Liver (tissue), 9 donors: ENCODE measurements around the gene GALK2. TPM values are rescaled to one million over a fixed set of nuclear protein-coding genes. Genes with fewer than 3 reads are reported as not detected.

Source experiments
- DNase-seq: peaks from one replicate; pipeline ENCODE4 v3.0.0-alpha.2; 2017; ENCODE audit warnings: low spot score
- H3K27ac ChIP-seq, 2 donors: one replicate each; pipeline ENCODE4 v1.7.0; 2013; ENCODE audit warnings: inconsistent platforms in 2 of 2, low read length in 2 of 2, control low read depth in 1 of 2, low read depth in 1 of 2, mild to moderate bottlenecking in 1 of 2
- H3K27me3 ChIP-seq, 4 donors: one replicate each; pipeline versions ENCODE4 v1.6.1 to v1.7.0; 2013; ENCODE audit warnings: low read length in 3 of 4, inconsistent platforms in 1 of 4, mild to moderate bottlenecking in 1 of 4, moderate library complexity in 1 of 4; ENCODE audit not compliant: control insufficient read depth in 4 of 4, insufficient read depth in 4 of 4
- H3K36me3 ChIP-seq, 4 donors: one replicate each; pipeline versions ENCODE4 v1.6.1 to v1.7.0; 2013; ENCODE audit warnings: low read length in 3 of 4, mild to moderate bottlenecking in 3 of 4, low read depth in 1 of 4, moderate library complexity in 1 of 4; ENCODE audit not compliant: control insufficient read depth in 4 of 4, insufficient read depth in 3 of 4
- H3K4me1 ChIP-seq, 4 donors: one replicate each; pipeline versions ENCODE4 v1.6.1 to v1.7.0; 2013; ENCODE audit warnings: low read length in 3 of 4, mild to moderate bottlenecking in 3 of 4, moderate library complexity in 1 of 4; ENCODE audit not compliant: control insufficient read depth in 4 of 4, insufficient read depth in 4 of 4
- H3K4me3 ChIP-seq, 3 donors: one replicate each; pipeline versions ENCODE4 v1.6.1 to v1.7.0; 2013; ENCODE audit warnings: low read length in 3 of 3, control low read depth in 1 of 3, low read depth in 1 of 3, mild to moderate bottlenecking in 1 of 3
- H3K9ac ChIP-seq, 2 donors: one replicate each; pipeline ENCODE4 v1.7.0; 2013; ENCODE audit warnings: low read length in 2 of 2, mild to moderate bottlenecking in 2 of 2, moderate library complexity in 2 of 2, control low read depth in 1 of 2, low read depth in 1 of 2
- H3K9me3 ChIP-seq, 4 donors: one replicate each; pipeline versions ENCODE4 v1.6.1 to v1.7.0; 2013; ENCODE audit warnings: low read length in 3 of 4; ENCODE audit not compliant: control insufficient read depth in 4 of 4
- EGR1 ChIP-seq, 2 donors: IDR thresholded peaks; 2 replicates each; pipeline ENCODE4 v1.6.1; 2016 to 2018; ENCODE audit warnings: antibody characterized with exemption in 2 of 2, low read depth in 2 of 2
- FOXA1 ChIP-seq: IDR thresholded peaks from 2 replicates; pipeline ENCODE4 v1.6.1; 2016; ENCODE audit warnings: antibody characterized with exemption
- FOXA2 ChIP-seq: IDR thresholded peaks from 2 replicates; pipeline ENCODE4 v1.6.1; 2016; ENCODE audit warnings: antibody characterized with exemption
- GABPA ChIP-seq, 2 donors: IDR thresholded peaks in 1 of 2; conservative IDR thresholded peaks in 1 of 2; 2 replicates each; pipeline ENCODE4 v1.6.1; 2016; ENCODE audit warnings: antibody characterized with exemption in 2 of 2, mild to moderate bottlenecking in 1 of 2, moderate library complexity in 1 of 2
- HNF4A ChIP-seq, 2 donors: conservative IDR thresholded peaks; 2 replicates each; pipeline ENCODE4 v1.6.1; 2016; ENCODE audit warnings: antibody characterized with exemption in 2 of 2, mild to moderate bottlenecking in 2 of 2
- HNF4G ChIP-seq: IDR thresholded peaks from 2 replicates; pipeline ENCODE4 v1.6.1; 2016; ENCODE audit warnings: antibody characterized with exemption
- JUND ChIP-seq, 2 donors: IDR thresholded peaks; 2 replicates each; pipeline ENCODE4 v1.6.1; 2016; ENCODE audit warnings: antibody characterized with exemption in 2 of 2
- NR2F2 ChIP-seq: IDR thresholded peaks from 2 replicates; pipeline ENCODE4 v1.6.1; 2016; ENCODE audit warnings: antibody characterized with exemption
- RAD21 ChIP-seq, 2 donors: IDR thresholded peaks; 2 replicates each; pipeline ENCODE4 v1.6.1; 2016; ENCODE audit warnings: antibody characterized with exemption in 2 of 2, mild to moderate bottlenecking in 2 of 2
- RXRA ChIP-seq, 2 donors: IDR thresholded peaks; 2 replicates each; pipeline ENCODE4 v1.6.1; 2017 to 2018; ENCODE audit warnings: antibody characterized with exemption in 2 of 2, mild to moderate bottlenecking in 1 of 2
- SP1 ChIP-seq: IDR thresholded peaks from 2 replicates; pipeline ENCODE4 v1.6.1; 2018; ENCODE audit warnings: antibody characterized with exemption, mild to moderate bottlenecking
- TAF1 ChIP-seq: conservative IDR thresholded peaks from 2 replicates; pipeline ENCODE4 v1.6.1; 2016; ENCODE audit warnings: antibody characterized with exemption, mild to moderate bottlenecking
- YY1 ChIP-seq: IDR thresholded peaks from 2 replicates; pipeline ENCODE4 v1.6.1; 2016; ENCODE audit warnings: antibody characterized with exemption, mild to moderate bottlenecking
- WGBS: extraction: QIAGEN DNeasy Blood & Tissue Kit; methylation state at CpG from one replicate; pipeline ENCODE4 v1.1.7; 2013; 5-methylcytosine and 5-hydroxymethylcytosine counted together
- polyA plus RNA-seq, 2 donors: library from polyadenylated mRNA; stranded (reverse) in 1 of 2; unstranded in 1 of 2; fragments of 200-250 nt in 1 of 2; fragments of >200 nt in 1 of 2; fragmentation: Nextera tagmentation in 1 of 2; extraction: Ambion mirVana in 1 of 2; gene quantifications; one replicate each; pipeline versions ENCODE4 v1.2.1 to v1.2.3, GENCODE V29; 2013 to 2015
- total RNA-seq, 2 donors: library from RNA; depleted of rRNA; stranded (reverse); fragments of >200 nt; gene quantifications; one replicate each; pipeline ENCODE4 v1.2.3, GENCODE V29; 2014
- TF ChIP-seq, protein P1 (sequence below): fragments of 150-350 bp; IDR thresholded peaks from 2 replicates; pipeline ENCODE4 v1.5.1; 2017; ENCODE audit warnings: improper control_type of control experiment, low read depth, low read length; ENCODE audit not compliant: missing input control
- TF ChIP-seq, protein P2 (sequence below): IDR thresholded peaks from 2 replicates; pipeline ENCODE4 v1.6.1; 2016; ENCODE audit warnings: antibody characterized with exemption, mild to moderate bottlenecking
- TF ChIP-seq, protein P3 (sequence below): IDR thresholded peaks from 2 replicates; pipeline ENCODE4 v1.6.1; 2016; ENCODE audit warnings: antibody characterized with exemption
- TF ChIP-seq, protein P4 (sequence below): IDR thresholded peaks from 2 replicates; pipeline ENCODE4 v1.6.1; 2016; ENCODE audit warnings: antibody characterized with exemption
- TF ChIP-seq, protein P5 (sequence below): IDR thresholded peaks from 2 replicates; pipeline ENCODE4 v1.6.1; 2016; ENCODE audit warnings: antibody characterized with exemption
- donor health status: healthy.
- donor health status: healthy.
- donor health status: healthy.
- donor health status: healthy.
- donor health status: healthy.

Gene GALK2
- total and polyA plus RNA-seq, 4 donors, result 18.1 to 57.0 (median 24.5) TPM

DNA sequence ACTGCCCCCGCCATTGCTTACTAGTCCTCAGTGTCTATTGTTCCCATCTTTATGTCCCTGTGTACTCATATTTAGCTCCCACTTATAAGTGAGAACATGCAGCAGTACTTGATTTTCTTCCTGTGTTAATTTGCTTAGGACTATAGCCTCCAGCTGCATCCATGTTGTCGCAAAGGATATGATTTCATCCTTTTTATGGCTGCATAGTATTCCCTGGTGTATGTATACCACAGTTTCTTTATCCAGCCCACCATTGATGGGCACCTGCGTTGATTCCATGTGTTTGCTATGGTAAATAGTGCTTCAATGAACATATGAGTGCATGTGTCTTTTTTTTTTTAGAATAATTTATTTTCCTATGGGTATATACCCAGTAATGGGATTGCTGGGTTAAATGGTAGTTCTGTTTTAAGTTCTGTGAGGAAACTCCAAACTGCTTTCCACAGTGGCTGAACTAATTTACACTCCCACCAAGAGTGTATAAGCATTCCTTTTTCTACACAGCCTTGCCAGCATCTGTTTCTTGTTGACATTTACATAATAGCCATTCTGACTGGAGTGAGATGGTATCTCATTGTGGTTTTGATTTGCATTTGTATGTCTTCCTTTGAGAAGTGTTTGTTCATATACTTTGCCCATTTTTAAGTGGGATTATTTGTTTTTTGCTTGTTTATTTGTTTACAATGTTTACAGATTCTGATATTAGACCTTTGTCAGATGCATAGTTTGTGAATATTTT lies 53.7 kb downstream of the GALK2 start:
- no peaks in the 10 kb centered on the region for H3K27me3 ChIP-seq
- no peak overlapping the region for H3K4me3 ChIP-seq
- no peak for DNase-seq
- H3K27ac ChIP-seq, result no peak overlapping the region
- H3K36me3 ChIP-seq, result peaks cover 0 to 3% (median 2%) of the 10 kb centered on the region in 4 donors
- 65% methylated on average over 3 of the region's 3 CpGs for WGBS
- H3K9ac ChIP-seq, result no peak overlapping the region
- H3K4me1 ChIP-seq, result no peaks in the 10 kb centered on the region
- H3K9me3 ChIP-seq, result peaks cover 0 to 2% (median 0%) of the 10 kb centered on the region in 4 donors
- TF ChIP-seq GABPA (IDR thresholded peaks at IDR 0.05 in 1 of 2, conservative IDR thresholded peaks at IDR 0.05 in 1 of 2), result no peak
- TF ChIP-seq, protein P1, sequence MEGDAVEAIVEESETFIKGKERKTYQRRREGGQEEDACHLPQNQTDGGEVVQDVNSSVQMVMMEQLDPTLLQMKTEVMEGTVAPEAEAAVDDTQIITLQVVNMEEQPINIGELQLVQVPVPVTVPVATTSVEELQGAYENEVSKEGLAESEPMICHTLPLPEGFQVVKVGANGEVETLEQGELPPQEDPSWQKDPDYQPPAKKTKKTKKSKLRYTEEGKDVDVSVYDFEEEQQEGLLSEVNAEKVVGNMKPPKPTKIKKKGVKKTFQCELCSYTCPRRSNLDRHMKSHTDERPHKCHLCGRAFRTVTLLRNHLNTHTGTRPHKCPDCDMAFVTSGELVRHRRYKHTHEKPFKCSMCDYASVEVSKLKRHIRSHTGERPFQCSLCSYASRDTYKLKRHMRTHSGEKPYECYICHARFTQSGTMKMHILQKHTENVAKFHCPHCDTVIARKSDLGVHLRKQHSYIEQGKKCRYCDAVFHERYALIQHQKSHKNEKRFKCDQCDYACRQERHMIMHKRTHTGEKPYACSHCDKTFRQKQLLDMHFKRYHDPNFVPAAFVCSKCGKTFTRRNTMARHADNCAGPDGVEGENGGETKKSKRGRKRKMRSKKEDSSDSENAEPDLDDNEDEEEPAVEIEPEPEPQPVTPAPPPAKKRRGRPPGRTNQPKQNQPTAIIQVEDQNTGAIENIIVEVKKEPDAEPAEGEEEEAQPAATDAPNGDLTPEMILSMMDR, result no peak
- TF ChIP-seq EGR1 (IDR thresholded peaks at IDR 0.05; ENCODE audit: low read depth in 2 of 2), result no peak
- TF ChIP-seq FOXA1, result no peak
- no peak for TF ChIP-seq HNF4A (conservative IDR thresholded peaks at IDR 0.05)
- no peak for TF ChIP-seq JUND (IDR thresholded peaks at IDR 0.05)
- no peak for TF ChIP-seq RAD21 (IDR thresholded peaks at IDR 0.05)
- TF ChIP-seq, protein P2, sequence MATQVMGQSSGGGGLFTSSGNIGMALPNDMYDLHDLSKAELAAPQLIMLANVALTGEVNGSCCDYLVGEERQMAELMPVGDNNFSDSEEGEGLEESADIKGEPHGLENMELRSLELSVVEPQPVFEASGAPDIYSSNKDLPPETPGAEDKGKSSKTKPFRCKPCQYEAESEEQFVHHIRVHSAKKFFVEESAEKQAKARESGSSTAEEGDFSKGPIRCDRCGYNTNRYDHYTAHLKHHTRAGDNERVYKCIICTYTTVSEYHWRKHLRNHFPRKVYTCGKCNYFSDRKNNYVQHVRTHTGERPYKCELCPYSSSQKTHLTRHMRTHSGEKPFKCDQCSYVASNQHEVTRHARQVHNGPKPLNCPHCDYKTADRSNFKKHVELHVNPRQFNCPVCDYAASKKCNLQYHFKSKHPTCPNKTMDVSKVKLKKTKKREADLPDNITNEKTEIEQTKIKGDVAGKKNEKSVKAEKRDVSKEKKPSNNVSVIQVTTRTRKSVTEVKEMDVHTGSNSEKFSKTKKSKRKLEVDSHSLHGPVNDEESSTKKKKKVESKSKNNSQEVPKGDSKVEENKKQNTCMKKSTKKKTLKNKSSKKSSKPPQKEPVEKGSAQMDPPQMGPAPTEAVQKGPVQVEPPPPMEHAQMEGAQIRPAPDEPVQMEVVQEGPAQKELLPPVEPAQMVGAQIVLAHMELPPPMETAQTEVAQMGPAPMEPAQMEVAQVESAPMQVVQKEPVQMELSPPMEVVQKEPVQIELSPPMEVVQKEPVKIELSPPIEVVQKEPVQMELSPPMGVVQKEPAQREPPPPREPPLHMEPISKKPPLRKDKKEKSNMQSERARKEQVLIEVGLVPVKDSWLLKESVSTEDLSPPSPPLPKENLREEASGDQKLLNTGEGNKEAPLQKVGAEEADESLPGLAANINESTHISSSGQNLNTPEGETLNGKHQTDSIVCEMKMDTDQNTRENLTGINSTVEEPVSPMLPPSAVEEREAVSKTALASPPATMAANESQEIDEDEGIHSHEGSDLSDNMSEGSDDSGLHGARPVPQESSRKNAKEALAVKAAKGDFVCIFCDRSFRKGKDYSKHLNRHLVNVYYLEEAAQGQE, result no peak
- no peak for TF ChIP-seq YY1
- no peak for TF ChIP-seq TAF1
- TF ChIP-seq, protein P3, sequence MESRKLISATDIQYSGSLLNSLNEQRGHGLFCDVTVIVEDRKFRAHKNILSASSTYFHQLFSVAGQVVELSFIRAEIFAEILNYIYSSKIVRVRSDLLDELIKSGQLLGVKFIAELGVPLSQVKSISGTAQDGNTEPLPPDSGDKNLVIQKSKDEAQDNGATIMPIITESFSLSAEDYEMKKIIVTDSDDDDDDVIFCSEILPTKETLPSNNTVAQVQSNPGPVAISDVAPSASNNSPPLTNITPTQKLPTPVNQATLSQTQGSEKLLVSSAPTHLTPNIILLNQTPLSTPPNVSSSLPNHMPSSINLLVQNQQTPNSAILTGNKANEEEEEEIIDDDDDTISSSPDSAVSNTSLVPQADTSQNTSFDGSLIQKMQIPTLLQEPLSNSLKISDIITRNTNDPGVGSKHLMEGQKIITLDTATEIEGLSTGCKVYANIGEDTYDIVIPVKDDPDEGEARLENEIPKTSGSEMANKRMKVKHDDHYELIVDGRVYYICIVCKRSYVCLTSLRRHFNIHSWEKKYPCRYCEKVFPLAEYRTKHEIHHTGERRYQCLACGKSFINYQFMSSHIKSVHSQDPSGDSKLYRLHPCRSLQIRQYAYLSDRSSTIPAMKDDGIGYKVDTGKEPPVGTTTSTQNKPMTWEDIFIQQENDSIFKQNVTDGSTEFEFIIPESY, result no peak
- TF ChIP-seq HNF4G, result no peak
- TF ChIP-seq RXRA (IDR thresholded peaks at IDR 0.05), result no peak
- TF ChIP-seq, protein P4, sequence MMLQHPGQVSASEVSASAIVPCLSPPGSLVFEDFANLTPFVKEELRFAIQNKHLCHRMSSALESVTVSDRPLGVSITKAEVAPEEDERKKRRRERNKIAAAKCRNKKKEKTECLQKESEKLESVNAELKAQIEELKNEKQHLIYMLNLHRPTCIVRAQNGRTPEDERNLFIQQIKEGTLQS, result no peak
- TF ChIP-seq, protein P5, sequence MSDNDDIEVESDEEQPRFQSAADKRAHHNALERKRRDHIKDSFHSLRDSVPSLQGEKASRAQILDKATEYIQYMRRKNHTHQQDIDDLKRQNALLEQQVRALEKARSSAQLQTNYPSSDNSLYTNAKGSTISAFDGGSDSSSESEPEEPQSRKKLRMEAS, result no peak
- TF ChIP-seq SP1, result no peak
- no peak for TF ChIP-seq NR2F2
- no peak for TF ChIP-seq FOXA2
